ENCODE results near the gene THOC2.

DNA sequence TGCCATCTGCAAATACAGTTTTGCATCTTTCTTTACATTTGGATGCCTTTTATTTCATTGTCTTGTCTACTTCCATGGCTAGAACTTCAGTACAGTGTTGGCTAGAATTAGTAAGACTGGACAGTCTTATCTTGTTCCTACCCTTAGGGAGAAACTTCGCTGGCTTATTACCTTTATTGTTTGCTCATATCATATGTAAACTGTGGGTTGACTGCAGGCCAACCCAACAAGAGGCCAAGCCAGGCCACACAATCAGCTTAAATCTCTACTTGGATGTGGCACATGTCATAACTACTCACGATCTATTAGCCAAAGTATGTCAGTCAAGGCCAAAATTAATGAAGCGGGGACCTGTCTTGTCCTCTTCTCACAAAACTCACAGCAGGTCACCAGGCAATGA lies 144.1 kb downstream of the THOC2 start:
- TF ChIP-seq, protein P1, sequence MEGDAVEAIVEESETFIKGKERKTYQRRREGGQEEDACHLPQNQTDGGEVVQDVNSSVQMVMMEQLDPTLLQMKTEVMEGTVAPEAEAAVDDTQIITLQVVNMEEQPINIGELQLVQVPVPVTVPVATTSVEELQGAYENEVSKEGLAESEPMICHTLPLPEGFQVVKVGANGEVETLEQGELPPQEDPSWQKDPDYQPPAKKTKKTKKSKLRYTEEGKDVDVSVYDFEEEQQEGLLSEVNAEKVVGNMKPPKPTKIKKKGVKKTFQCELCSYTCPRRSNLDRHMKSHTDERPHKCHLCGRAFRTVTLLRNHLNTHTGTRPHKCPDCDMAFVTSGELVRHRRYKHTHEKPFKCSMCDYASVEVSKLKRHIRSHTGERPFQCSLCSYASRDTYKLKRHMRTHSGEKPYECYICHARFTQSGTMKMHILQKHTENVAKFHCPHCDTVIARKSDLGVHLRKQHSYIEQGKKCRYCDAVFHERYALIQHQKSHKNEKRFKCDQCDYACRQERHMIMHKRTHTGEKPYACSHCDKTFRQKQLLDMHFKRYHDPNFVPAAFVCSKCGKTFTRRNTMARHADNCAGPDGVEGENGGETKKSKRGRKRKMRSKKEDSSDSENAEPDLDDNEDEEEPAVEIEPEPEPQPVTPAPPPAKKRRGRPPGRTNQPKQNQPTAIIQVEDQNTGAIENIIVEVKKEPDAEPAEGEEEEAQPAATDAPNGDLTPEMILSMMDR (IDR thresholded peaks at IDR 0.05): no peak
- no peak for TF ChIP-seq POLR2AphosphoS5 (IDR thresholded peaks at IDR 0.05)
